HepG2 (cell line): ENCODE data around the gene HDGFL3. TPM values are rescaled to one million over a fixed set of nuclear protein-coding genes. Genes with fewer than 3 reads are reported as not detected.

Experiments
- ARNT2 ChIP-seq: sonication (generic); formaldehyde crosslinking; IDR thresholded peaks from 2 replicates; pipeline ENCODE4 v1.8.0; 2022; ENCODE audit warnings: mild to moderate bottlenecking, low read depth, missing genetic modification reagents, moderate library complexity
- ATRX ChIP-seq: sonication (generic); formaldehyde crosslinking; IDR thresholded peaks from 2 replicates; pipeline ENCODE4 v1.4.0; 2020; ENCODE audit warnings: missing genetic modification reagents, borderline replicate concordance
- CHD4 ChIP-seq: fragments of 200-600 bp; sonication (generic); IDR thresholded peaks from 2 replicates; pipeline ENCODE4 v1.7.0; 2017; ENCODE audit warnings: mild to moderate bottlenecking, low read length, borderline replicate concordance
- FOXP1 ChIP-seq, 2 experiments: fragments of 450-650 bp in 1 of 2; IDR thresholded peaks; 2 replicates each; pipeline ENCODE4 v1.6.1; 2017 to 2018; ENCODE audit warnings: antibody characterized with exemption in 1 of 2
- ZFP37 ChIP-seq: sonication (generic); formaldehyde crosslinking; IDR thresholded peaks from 2 replicates; pipeline ENCODE4 v1.4.0; 2020; ENCODE audit warnings: missing genetic modification reagents, borderline replicate concordance
- ZKSCAN1 ChIP-seq: fragments of 150-350 bp; IDR thresholded peaks from 2 replicates; pipeline ENCODE4 v1.6.1; 2014; ENCODE audit warnings: low read length
- ZKSCAN5 ChIP-seq: sonication (generic); formaldehyde crosslinking; IDR thresholded peaks from 2 replicates; pipeline ENCODE4 v1.5.1; 2020; ENCODE audit warnings: mild to moderate bottlenecking, missing genetic modification reagents
- ZNF343 ChIP-seq: sonication (generic); formaldehyde crosslinking; IDR thresholded peaks from 2 replicates; pipeline ENCODE4 v1.4.0; 2020; ENCODE audit warnings: mild to moderate bottlenecking, missing genetic modification reagents
- ZNF367 ChIP-seq: sonication (generic); formaldehyde crosslinking; IDR thresholded peaks from 2 replicates; pipeline ENCODE4 v1.4.0; 2020; ENCODE audit warnings: missing genetic modification reagents, borderline replicate concordance
- ZNF563 ChIP-seq: sonication (generic); formaldehyde crosslinking; IDR thresholded peaks from 2 replicates; pipeline ENCODE4 v1.8.0; 2022; ENCODE audit warnings: mild to moderate bottlenecking, moderate library complexity, missing genetic modification reagents
- ZNF850 ChIP-seq: sonication (generic); formaldehyde crosslinking; conservative IDR thresholded peaks from 2 replicates; pipeline ENCODE4 v1.9.0; 2021; ENCODE audit warnings: mild to moderate bottlenecking, missing genetic modification reagents
- polyA plus RNA-seq, 8 experiments: library from polyadenylated mRNA; depleted of rRNA in 3 of 8; stranded (reverse) in 7 of 8; unstranded in 1 of 8; fragments of >200 nt; fragmentation: Illumina TruSeq in 4 of 8; extraction: Trizol in 4 of 8; gene quantifications; 2 replicates each; pipeline versions ENCODE4 v1.2.1 to v1.2.3, GENCODE V29; 2011 to 2016; ENCODE audit warnings: low read depth in 4 of 8, missing spikeins in 1 of 8, mixed read lengths in 1 of 8; ENCODE audit not compliant: insufficient read depth in 1 of 8
- total RNA-seq, 5 experiments: library from RNA; depleted of rRNA; stranded (reverse); fragments of >200 nt; fragmentation: Illumina TruSeq; extraction: Trizol; gene quantifications; 2 replicates each; pipeline ENCODE4 v1.2.3, GENCODE V29; 2016; ENCODE audit warnings: low read depth in 1 of 5
- TF ChIP-seq, protein P1 (sequence below): sonication (generic); formaldehyde crosslinking; IDR thresholded peaks from 2 replicates; pipeline ENCODE4 v1.4.0; 2020; ENCODE audit warnings: mild to moderate bottlenecking, missing genetic modification reagents, borderline replicate concordance
- TF ChIP-seq, protein P2 (sequence below): sonication (generic); formaldehyde crosslinking; IDR thresholded peaks from 2 replicates; pipeline ENCODE4 v1.4.0; 2020; ENCODE audit warnings: missing genetic modification reagents

HDGFL3 gene
- total and polyA plus RNA-seq, 2 of the 13 experiments (the other 11 are each of a cell fraction or from before 2014, with no cell fraction given): 0.07 to 0.09 TPM

DNA sequence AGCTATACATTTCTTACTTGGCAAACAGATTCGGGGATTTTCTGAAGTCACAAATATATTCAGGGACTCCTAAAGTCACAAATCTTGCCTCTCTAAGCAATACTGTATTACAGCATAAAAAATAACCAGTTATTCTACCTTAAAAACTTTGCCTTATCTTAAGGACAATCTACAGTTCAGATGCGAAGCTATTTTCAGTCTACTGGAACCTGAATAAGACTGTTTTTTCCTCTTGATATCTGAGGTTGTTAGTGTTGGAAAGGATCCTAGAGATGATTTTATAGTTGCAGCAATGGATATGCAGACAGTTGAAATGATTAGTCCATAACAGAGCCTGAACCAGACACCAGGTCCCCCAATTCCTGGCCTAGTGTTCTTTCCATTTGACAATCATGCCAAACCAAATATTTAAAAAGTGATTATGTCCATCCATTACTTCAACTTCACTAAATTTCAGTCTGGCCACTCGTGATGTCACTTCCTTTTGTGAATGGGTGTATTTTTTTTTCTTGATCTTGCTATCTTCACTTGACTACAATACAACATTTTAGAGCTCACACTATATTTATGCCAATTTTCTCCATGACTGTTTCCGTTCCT is 1.8 kb downstream of the HDGFL3 start (continued):
- TF ChIP-seq, protein P1, sequence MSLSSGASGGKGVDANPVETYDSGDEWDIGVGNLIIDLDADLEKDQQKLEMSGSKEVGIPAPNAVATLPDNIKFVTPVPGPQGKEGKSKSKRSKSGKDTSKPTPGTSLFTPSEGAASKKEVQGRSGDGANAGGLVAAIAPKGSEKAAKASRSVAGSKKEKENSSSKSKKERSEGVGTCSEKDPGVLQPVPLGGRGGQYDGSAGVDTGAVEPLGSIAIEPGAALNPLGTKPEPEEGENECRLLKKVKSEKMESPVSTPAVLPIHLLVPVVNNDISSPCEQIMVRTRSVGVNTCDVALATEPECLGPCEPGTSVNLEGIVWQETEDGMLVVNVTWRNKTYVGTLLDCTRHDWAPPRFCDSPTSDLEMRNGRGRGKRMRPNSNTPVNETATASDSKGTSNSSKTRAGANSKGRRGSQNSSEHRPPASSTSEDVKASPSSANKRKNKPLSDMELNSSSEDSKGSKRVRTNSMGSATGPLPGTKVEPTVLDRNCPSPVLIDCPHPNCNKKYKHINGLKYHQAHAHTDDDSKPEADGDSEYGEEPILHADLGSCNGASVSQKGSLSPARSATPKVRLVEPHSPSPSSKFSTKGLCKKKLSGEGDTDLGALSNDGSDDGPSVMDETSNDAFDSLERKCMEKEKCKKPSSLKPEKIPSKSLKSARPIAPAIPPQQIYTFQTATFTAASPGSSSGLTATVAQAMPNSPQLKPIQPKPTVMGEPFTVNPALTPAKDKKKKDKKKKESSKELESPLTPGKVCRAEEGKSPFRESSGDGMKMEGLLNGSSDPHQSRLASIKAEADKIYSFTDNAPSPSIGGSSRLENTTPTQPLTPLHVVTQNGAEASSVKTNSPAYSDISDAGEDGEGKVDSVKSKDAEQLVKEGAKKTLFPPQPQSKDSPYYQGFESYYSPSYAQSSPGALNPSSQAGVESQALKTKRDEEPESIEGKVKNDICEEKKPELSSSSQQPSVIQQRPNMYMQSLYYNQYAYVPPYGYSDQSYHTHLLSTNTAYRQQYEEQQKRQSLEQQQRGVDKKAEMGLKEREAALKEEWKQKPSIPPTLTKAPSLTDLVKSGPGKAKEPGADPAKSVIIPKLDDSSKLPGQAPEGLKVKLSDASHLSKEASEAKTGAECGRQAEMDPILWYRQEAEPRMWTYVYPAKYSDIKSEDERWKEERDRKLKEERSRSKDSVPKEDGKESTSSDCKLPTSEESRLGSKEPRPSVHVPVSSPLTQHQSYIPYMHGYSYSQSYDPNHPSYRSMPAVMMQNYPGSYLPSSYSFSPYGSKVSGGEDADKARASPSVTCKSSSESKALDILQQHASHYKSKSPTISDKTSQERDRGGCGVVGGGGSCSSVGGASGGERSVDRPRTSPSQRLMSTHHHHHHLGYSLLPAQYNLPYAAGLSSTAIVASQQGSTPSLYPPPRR (CRISPR knock-in tag): no peak
- TF ChIP-seq ZNF563 (no peak), ZKSCAN5 (no peak), ZFP37 (CRISPR knock-in tag) (no peak), FOXP1 (IDR thresholded peaks at IDR 0.05) (no peak), FOXP1 (CRISPR knock-in tag; IDR thresholded peaks at IDR 0.05) (no peak), ZNF367 (CRISPR knock-in tag) (no peak), ATRX (CRISPR knock-in tag) (no peak), ARNT2 (CRISPR knock-in tag) (no peak), ZNF850 (CRISPR knock-in tag) (no peak), ZKSCAN1 (no peak), CHD4 (no peak), ZNF343 (CRISPR knock-in tag) (no peak)
- TF ChIP-seq, protein P2, sequence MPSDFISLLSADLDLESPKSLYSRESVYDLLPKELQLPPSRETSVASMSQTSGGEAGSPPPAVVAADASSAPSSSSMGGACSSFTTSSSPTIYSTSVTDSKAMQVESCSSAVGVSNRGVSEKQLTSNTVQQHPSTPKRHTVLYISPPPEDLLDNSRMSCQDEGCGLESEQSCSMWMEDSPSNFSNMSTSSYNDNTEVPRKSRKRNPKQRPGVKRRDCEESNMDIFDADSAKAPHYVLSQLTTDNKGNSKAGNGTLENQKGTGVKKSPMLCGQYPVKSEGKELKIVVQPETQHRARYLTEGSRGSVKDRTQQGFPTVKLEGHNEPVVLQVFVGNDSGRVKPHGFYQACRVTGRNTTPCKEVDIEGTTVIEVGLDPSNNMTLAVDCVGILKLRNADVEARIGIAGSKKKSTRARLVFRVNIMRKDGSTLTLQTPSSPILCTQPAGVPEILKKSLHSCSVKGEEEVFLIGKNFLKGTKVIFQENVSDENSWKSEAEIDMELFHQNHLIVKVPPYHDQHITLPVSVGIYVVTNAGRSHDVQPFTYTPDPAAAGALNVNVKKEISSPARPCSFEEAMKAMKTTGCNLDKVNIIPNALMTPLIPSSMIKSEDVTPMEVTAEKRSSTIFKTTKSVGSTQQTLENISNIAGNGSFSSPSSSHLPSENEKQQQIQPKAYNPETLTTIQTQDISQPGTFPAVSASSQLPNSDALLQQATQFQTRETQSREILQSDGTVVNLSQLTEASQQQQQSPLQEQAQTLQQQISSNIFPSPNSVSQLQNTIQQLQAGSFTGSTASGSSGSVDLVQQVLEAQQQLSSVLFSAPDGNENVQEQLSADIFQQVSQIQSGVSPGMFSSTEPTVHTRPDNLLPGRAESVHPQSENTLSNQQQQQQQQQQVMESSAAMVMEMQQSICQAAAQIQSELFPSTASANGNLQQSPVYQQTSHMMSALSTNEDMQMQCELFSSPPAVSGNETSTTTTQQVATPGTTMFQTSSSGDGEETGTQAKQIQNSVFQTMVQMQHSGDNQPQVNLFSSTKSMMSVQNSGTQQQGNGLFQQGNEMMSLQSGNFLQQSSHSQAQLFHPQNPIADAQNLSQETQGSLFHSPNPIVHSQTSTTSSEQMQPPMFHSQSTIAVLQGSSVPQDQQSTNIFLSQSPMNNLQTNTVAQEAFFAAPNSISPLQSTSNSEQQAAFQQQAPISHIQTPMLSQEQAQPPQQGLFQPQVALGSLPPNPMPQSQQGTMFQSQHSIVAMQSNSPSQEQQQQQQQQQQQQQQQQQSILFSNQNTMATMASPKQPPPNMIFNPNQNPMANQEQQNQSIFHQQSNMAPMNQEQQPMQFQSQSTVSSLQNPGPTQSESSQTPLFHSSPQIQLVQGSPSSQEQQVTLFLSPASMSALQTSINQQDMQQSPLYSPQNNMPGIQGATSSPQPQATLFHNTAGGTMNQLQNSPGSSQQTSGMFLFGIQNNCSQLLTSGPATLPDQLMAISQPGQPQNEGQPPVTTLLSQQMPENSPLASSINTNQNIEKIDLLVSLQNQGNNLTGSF (CRISPR knock-in tag): no peak
